ENCODE data around the gene TXNDC5. TPM values are rescaled to one million over a fixed set of nuclear protein-coding genes. Genes with fewer than 3 reads are reported as not detected.

TXNDC5 gene
- total RNA-seq, 1 experiment from 2014 or later = 162 TPM

DNA sequence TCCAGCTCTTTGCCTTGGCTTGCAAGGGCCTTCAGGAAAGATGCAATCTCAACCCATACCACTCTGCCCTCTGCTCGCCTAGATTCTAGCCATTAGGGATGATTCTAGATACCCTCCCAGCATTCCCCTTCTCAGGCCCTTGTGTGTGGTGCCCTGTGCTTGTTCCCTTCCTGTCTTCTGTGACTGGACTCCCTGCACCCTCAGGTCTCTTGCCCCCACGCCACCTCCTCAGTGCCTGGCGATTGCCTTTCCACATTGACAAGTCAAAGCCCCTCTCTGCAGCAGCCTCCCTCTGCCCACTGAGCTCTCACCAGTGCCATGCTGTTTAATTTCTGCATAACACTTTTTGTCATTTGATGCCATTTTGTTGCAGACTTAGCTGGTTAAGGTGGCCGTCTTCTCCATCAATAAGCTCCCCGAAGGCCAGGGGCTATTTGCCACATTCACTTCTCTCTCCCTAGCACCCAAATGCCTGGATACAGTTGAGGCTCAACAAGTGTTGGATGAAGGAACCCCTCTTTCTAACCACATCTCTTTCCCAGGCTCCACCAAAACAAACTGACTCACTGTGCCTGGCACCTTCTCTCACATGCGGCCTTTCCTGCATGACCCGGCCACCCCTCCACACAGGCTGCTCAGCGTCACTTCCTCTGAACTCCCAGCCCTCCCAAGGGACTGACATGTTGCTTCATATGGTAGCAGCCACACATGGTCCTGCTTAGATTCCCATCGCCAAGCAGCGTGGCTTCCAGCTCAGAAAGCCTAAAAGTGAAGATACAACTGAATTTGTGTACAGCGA, 4.6 kb upstream of the TXNDC5 start:
- no peaks in the 10 kb centered on the region for H4K20me1 ChIP-seq (ENCODE audit: insufficient read depth)
- H3K9me3 ChIP-seq (ENCODE audit: control insufficient read depth in 1 of 2, insufficient read depth in 1 of 2, low read depth in 1 of 2, low read length in 2 of 2) = no peaks in the 10 kb centered on the region
- no peaks in the 10 kb centered on the region for H3K9me2 ChIP-seq (ENCODE audit: insufficient read depth)
- CTCF ChIA-PET = no interaction called here
- no peaks in the 10 kb centered on the region for H3K79me2 ChIP-seq (ENCODE audit: insufficient read depth, low read length)
- H3K27me3 ChIP-seq (ENCODE audit: insufficient read depth, low read length) = peaks cover 35% of the 10 kb centered on the region; the same call in 1 of the 2 replicates
- no peak overlapping the region for H3K4me3 ChIP-seq (replicated peaks in 1 of 2; ENCODE audit: low read depth in 1 of 2, low read length in 2 of 2)
- no peak overlapping the region for H3K27ac ChIP-seq (ENCODE audit: low read depth, low read length)
- no peaks in the 10 kb centered on the region for H3K36me3 ChIP-seq (ENCODE audit: control insufficient read depth in 1 of 2, insufficient read depth in 2 of 2, low read length in 2 of 2)
- no peak for ATAC-seq
- no peak for DNase-seq (ENCODE audit: low read depth, low spot score)
- no TSS peak for BruUV-seq (replicated peaks)
- POLR2A ChIA-PET = no interaction called here
- intact Hi-C loops (cut with micrococcal nuclease) = loop anchor here (10.0 kb wide), 1 partner anchor 190 kb away; the partner anchor contains the start of gene BMP6
- H3K4me2 ChIP-seq (ENCODE audit: low read length) = no peak overlapping the region
- H2AFZ ChIP-seq (ENCODE audit: low read depth, low read length, poor library complexity, severe bottlenecking) = no peak overlapping the region
- H3K9ac ChIP-seq (ENCODE audit: low read length) = no peak overlapping the region
- RAD21 ChIA-PET (ENCODE audit: low non-redundant PET in 1 of 2, low total read pairs in 2 of 2, uncharacterized antibody in 2 of 2, unreplicated experiment in 2 of 2) = no interaction called here
- H3K4me1 ChIP-seq (ENCODE audit: control insufficient read depth in 1 of 2, insufficient read depth in 2 of 2, low read length in 2 of 2) = peaks cover 14 to 21% of the 10 kb centered on the region in 2 experiments
- TF ChIP-seq, protein P1, sequence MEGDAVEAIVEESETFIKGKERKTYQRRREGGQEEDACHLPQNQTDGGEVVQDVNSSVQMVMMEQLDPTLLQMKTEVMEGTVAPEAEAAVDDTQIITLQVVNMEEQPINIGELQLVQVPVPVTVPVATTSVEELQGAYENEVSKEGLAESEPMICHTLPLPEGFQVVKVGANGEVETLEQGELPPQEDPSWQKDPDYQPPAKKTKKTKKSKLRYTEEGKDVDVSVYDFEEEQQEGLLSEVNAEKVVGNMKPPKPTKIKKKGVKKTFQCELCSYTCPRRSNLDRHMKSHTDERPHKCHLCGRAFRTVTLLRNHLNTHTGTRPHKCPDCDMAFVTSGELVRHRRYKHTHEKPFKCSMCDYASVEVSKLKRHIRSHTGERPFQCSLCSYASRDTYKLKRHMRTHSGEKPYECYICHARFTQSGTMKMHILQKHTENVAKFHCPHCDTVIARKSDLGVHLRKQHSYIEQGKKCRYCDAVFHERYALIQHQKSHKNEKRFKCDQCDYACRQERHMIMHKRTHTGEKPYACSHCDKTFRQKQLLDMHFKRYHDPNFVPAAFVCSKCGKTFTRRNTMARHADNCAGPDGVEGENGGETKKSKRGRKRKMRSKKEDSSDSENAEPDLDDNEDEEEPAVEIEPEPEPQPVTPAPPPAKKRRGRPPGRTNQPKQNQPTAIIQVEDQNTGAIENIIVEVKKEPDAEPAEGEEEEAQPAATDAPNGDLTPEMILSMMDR (IDR thresholded peaks at IDR 0.05 in 2 of 3, conservative IDR thresholded peaks at IDR 0.05 in 1 of 3; ENCODE audit: borderline replicate concordance in 1 of 3, insufficient read depth in 1 of 3, low read depth in 2 of 3, low read length in 2 of 3) = no peak
- TF ChIP-seq, protein P2, sequence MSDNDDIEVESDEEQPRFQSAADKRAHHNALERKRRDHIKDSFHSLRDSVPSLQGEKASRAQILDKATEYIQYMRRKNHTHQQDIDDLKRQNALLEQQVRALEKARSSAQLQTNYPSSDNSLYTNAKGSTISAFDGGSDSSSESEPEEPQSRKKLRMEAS (IDR thresholded peaks at IDR 0.05) = no peak
- TF ChIP-seq FOSL1 (IDR thresholded peaks at IDR 0.05; ENCODE audit: low read depth) = no peak
- TF ChIP-seq EGR1 (IDR thresholded peaks at IDR 0.05; ENCODE audit: low read depth) = no peak
- no peak for TF ChIP-seq RAD21 (IDR thresholded peaks at IDR 0.05; ENCODE audit: low read depth)
- TF ChIP-seq TCF7L2 (IDR thresholded peaks at IDR 0.05; ENCODE audit: borderline replicate concordance, extremely low read depth, insufficient read depth, insufficient read length) = no peak
- TF ChIP-seq POLR2AphosphoS5 (IDR thresholded peaks at IDR 0.05; ENCODE audit: low read depth, low read length) = no peak
- TF ChIP-seq ATF3 (IDR thresholded peaks at IDR 0.05) = no peak
- no peak for TF ChIP-seq CBX3 (IDR thresholded peaks at IDR 0.05; ENCODE audit: low read depth)
